GM12892 (cell line): ENCODE data around the gene TBCD.

ENCODE experiments used
- DNase-seq: peaks from one replicate; pipeline ENCODE4 v3.0.0; 2011; ENCODE audit not compliant: insufficient read length
- FAIRE-seq: peaks from 2 replicates; lab custom pipeline; 2011; peaks lifted over from hg19 to GRCh38; lab: Jason Lieb, UNC
- POLR2A ChIP-seq: IDR thresholded peaks from 2 replicates; pipeline ENCODE4 v1.6.1; 2011; ENCODE audit warnings: low read depth, low read length, control low read depth
- POLR2AphosphoS5 ChIP-seq: IDR thresholded peaks from 2 replicates; pipeline ENCODE4 v1.6.1; 2011; ENCODE audit warnings: low read depth, low read length, control low read depth
- TAF1 ChIP-seq: IDR thresholded peaks from 2 replicates; pipeline ENCODE4 v1.6.1; 2011; ENCODE audit warnings: low read depth, mild to moderate bottlenecking, control low read depth, low read length, borderline replicate concordance

The TBCD gene

GRCh38 chr17:82846061-82846691 is 94.3 kb downstream of the TBCD start:
- DNase-seq (no peak), FAIRE-seq (no peak)
- TF ChIP-seq POLR2AphosphoS5, result no peak
- no peak for TF ChIP-seq TAF1
- no peak for TF ChIP-seq POLR2A

DNA sequence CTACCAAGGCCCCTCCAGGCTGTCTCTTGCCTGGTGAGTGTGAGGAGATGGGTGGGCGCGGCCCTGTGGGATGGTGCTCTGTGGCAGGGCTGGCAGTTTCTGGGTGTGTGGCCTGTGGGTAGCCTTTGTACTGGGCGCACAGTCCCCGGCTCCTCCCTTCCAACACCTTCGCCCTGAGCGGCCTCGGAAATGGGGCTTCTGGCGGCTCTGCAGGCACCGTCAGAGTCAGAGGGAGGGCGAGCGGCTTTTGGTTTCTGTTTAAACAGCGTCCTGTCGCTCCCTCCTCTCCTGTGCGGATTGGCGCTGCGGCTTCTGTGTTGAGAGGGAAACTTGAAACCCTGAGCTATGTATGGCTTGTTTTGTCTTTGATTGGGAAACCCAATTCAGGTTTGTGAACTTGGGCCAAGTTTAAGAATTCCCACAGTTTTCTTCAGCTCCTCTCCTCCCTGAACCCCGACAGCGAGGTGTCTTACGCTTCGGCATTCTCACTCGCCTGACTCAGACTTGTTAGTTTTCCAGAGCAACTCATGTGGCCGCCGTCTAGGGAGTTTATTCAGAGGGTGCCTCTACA is 96.2 kb downstream of the TBCD start:
- no peak for FAIRE-seq

DNA sequence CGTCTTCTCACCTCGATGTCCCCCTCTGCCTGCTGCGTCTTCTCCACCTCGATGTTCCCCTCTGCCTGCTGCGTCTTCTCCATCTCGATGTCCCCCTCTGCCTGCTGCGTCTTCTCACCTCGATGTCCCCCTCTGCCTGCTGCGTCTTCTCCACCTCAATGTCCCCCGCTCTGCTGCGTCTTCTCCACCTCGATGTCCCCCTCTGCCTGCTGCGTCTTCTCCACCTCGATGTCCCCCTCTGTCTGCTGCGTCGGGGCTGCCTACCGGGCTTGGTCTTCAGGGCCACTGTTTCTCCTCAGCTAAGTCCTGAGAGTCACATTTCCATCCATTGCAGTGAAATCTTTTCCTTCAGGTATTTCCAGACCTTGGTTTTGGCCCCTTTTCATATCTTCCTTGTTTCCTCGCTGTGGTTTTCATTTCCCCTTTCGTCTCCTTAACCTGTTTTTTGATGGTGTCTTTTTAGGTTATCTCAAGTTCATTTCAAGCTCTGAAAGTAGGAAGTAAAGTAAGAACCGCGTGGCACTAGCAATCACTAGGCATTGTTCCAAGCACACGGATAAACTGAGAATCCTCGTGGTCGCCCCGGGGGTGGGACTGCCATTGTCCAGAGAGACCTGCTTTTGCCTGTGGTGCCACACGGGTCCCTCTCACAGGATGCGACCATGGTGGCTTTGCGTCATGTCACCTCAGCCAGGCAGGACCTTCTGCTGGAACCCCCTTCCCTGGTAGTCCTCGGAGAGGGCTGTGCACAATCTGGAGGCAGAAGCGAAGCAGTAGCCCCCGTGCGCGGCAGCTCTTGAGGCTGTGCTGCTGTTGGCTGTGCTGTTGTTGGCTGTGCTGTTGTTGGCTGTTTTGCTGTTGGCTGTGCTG is 97.4 kb downstream of the TBCD start:
- TF ChIP-seq POLR2A, result no peak
- TF ChIP-seq POLR2AphosphoS5, result no peak
- no peak for TF ChIP-seq TAF1
- DNase-seq (no peak), FAIRE-seq (peak; percentile 5)

More for the DNA sequence above, 96.2 kb downstream of the TBCD start:
- DNase-seq, result no peak
- no peak for TF ChIP-seq POLR2AphosphoS5
- TF ChIP-seq TAF1, result no peak
- no peak for TF ChIP-seq POLR2A

DNA sequence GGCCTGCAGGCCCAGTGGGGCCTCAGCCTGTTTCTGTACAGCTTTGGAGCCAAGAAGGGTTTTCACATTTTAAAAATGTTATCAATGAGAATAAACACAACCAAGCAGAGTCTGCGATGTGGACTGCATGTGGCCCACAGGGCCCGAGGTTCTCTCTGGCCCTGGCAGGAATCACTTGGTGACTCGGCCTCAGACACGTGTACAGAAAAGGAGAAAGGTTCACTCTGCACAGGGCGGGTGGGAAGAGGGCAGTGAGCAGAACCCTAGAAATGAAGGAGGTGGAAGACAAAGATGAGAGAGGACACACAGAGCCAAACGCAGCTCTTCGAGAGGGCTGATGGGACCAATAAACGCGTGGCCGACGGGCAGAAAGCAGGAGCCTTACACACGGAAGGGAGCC is 99.5 kb downstream of the TBCD start:
- no peak for FAIRE-seq
- DNase-seq, result no peak
- TF ChIP-seq POLR2AphosphoS5, result no peak
- no peak for TF ChIP-seq TAF1
- no peak for TF ChIP-seq POLR2A

DNA sequence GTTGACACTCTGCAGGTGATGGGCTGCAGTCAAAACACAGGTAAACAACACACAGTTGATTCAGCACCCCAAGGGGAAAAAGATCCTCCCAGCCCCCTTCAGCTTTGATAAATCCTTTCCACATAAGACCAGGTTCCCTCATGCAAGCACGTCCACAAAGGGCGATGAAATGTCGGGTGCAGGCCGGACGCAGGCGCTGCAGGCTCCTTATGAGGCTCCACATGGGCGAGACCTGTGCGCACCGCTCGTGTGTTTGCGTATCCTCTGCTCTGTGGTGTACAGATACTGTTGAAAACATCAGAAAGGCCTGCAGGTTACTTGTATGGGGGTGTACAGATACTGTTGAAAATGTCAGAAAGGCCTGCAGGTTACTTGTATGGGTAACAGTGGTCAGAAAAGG is 102.4 kb downstream of the TBCD start:
- FAIRE-seq, result no peak
- TF ChIP-seq POLR2A, result no peak
- TF ChIP-seq POLR2AphosphoS5, result no peak
- no peak for TF ChIP-seq TAF1
- no peak for DNase-seq

DNA sequence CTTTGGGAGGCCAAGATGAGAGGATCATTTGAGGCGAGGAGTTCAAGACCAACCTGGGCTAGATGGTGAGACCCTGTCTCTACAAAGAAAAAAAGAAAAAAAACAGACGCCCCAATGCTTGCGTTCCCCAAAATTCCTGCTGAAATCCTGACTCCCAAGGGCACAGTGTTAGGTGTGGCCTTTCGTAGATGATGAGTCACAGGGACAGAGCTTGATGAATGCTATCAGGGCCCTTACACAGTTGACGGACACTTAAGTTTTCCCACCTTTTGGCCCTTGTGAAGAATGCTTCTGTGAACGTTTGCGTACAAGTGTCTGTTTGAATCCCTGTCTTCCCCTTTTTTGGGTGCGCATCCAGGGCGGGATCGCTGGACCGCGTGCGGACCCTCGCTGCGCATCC is 104.5 kb downstream of the TBCD start:
- TF ChIP-seq TAF1 (no peak), POLR2AphosphoS5 (no peak), POLR2A (no peak)
- FAIRE-seq (no peak), DNase-seq (no peak)

DNA sequence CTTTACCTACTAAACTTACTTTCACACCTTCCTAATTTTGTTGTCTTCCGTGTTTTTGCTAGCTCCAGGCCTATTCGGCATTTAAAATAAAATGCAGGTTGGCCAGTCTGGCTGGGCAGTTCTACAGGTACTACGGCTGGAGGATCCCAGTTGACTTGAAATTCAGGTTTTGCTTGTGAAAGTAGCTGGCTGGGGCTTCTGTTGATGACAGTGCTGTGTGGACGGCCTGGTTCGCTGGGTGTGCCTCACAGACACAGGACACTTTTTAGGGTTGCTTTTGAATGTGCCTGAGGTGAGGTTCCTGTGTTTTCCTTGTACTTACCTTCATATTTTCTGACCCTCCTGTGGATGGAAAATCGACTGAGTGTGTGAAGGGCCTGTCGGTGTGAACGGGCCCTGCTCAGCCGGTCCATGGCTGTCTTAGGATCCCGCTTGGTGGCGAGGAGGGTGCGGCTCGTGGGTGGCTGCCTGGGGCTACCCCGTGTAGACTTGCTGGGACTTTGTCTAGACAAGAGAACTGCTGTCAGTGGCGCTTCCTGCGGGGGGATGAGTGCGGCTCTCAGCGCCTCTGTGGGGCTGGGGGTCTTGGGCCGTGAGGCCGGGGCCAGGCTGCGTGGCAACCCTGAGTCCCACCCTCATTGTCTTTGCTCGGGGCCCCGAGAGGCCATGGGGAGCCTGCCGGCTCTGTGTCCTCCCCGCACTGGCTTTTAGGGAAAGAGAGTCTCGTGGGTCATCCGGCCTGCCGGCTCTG is 106.7 kb downstream of the TBCD start:
- FAIRE-seq, result no peak
- TF ChIP-seq POLR2AphosphoS5 (no peak), POLR2A (no peak), TAF1 (no peak)
- no peak for DNase-seq

DNA sequence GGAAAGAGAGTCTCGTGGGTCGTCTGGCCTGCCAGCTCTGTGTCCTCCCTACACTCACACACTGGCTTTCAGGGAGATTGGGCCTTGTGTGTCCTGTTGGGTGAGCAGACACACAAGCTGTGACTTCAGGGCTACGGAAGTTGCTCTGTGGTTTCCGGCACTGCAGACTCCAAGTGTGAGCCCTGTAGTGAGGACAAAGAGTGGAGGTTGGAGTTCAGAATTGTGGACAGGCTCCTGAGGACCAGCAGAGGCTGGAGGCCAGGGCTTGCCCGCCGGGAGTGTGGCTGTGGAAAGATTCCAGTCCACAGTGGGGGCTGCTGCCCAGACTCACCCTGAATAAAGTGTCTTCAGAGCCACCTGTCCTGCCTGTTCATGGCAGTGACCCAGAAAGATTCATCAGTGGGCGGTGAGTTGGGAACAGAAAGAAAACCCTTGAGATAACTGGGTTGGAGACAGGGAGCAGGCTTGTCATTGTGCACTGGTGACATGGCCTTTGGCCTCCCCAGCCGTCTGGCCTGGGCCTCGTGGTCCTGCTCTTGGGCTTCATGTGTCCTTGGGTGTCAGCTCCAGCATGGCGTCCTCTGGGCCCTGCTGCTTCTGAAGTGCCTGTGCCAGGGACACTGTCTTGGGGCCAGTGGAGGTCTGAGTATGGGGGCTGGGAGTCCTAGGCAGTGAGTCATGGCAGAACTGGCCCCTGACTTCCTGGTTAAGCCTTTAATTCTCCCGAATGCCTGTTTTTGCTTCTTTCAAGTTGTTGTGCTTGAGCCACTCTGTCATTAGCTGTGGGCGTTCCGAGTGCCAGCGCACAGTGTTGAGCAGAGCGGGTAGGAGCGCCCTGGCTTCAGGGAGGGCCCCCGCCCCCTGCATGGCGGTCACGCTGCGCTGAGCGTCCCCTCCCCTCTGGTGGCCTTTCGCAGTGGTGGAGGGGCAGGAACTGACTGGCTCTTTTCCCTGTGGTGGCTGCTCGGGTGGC is 107.9 kb downstream of the TBCD start:
- TF ChIP-seq POLR2AphosphoS5, result no peak
- no peak for TF ChIP-seq TAF1
- TF ChIP-seq POLR2A, result no peak
- no peak for FAIRE-seq
- DNase-seq, result peak; percentile 49

- DNase-seq (no peak), FAIRE-seq (no peak)
- no peak for TF ChIP-seq POLR2AphosphoS5
- TF ChIP-seq TAF1, result no peak
- no peak for TF ChIP-seq POLR2A
These were observed 108.9 kb downstream of the TBCD start for GRCh38 chr17:82860606-82861392.

DNA sequence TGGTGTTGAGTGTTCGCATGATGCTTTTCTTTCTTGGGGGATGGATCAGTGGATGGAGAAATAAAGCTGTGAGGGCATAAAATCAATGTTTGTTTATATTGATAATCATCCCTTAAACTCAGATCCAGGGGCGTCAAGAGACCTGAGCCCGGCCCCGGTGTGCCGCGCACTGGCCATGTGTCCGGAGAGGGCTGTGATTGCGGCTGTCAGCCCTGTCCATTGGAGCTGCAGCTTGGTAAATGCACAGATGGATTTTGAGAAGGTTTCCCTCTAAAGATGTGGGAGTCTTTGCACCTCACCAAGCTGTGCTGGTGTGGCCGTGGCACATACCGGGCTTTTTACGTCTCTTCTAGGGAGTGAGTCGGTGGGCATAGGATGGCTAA is 109.5 kb downstream of the TBCD start:
- FAIRE-seq, result no peak
- TF ChIP-seq POLR2AphosphoS5 (no peak), POLR2A (no peak), TAF1 (no peak)

DNA sequence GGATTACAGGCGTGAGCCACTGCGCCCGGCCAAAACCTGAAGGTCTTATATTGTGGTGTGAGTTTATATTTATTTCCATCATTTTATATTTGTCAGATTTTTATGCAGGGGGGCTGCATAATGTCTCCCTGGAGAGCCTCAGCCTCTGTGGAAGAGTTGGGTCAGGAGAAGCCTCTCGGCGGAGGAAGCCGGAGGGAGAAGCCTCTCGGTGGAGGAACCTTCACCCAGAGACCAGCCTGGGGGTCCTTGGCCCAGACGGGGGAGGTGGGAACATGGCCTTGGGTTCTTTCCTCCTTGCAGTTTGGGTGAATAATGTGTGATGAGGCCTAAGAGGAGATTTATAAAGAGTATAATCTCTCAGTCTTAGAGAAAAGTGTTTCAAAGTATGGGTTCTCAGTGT is 110.3 kb downstream of the TBCD start:
- FAIRE-seq (no peak), DNase-seq (no peak)
- TF ChIP-seq POLR2A (no peak), POLR2AphosphoS5 (no peak), TAF1 (no peak)

More for the DNA sequence above, 109.5 kb downstream of the TBCD start:
- no peak for DNase-seq
